H1 (cell line): Measurements from ENCODE around the gene EPX. TPM values are rescaled to one million over a fixed set of nuclear protein-coding genes. Genes with fewer than 3 reads are reported as not detected.

Source experiments
- BRCA1 ChIP-seq: IDR thresholded peaks from 2 replicates; pipeline ENCODE4 v1.6.1; 2012; ENCODE audit warnings: low read depth, low read length, improper control_type of control experiment
- CEBPB ChIP-seq: IDR thresholded peaks from 2 replicates; pipeline ENCODE4 v1.6.1; 2012; ENCODE audit warnings: low read depth, low read length
- CHD2 ChIP-seq: IDR thresholded peaks from 2 replicates; pipeline ENCODE4 v1.6.1; 2012; ENCODE audit warnings: low read length, improper control_type of control experiment
- EGR1 ChIP-seq: IDR thresholded peaks from 2 replicates; pipeline ENCODE4 v1.6.1; 2011; ENCODE audit warnings: low read depth, low read length, borderline replicate concordance
- EZH2 ChIP-seq: fragments of 200-600 bp; sonication (generic); IDR thresholded peaks from 2 replicates; pipeline ENCODE4 v1.7.1; 2012; ENCODE audit warnings: low read depth, mild to moderate bottlenecking, moderate library complexity, low read length, inconsistent platforms; ENCODE audit not compliant: severe bottlenecking
- FOSL1 ChIP-seq: IDR thresholded peaks from 2 replicates; pipeline ENCODE4 v1.6.1; 2011; ENCODE audit warnings: mild to moderate bottlenecking, low read depth, low read length, moderate library complexity; ENCODE audit not compliant: insufficient read depth
- HDAC2 ChIP-seq, 2 experiments: fragments of 300-600 bp in 1 of 2; sonication (generic) in 1 of 2; IDR thresholded peaks; 2 replicates each; pipeline ENCODE4 v1.6.1; 2011 to 2012; ENCODE audit warnings: low read depth in 2 of 2, low read length in 2 of 2, mild to moderate bottlenecking in 2 of 2, moderate library complexity in 2 of 2, borderline replicate concordance in 1 of 2, inconsistent platforms in 1 of 2
- KDM1A ChIP-seq: fragments of 200-600, 300-600 bp; sonication (generic); IDR thresholded peaks from 2 replicates; pipeline ENCODE4 v1.7.1; 2016; ENCODE audit warnings: mild to moderate bottlenecking, low read length, borderline replicate concordance
- KDM4A ChIP-seq: IDR thresholded peaks from one replicate; pipeline ENCODE4 v1.7.1; 2012; ENCODE audit warnings: low read depth, mild to moderate bottlenecking, moderate library complexity, low read length, inconsistent platforms; ENCODE audit not compliant: severe bottlenecking
- MAFK ChIP-seq: IDR thresholded peaks from 2 replicates; pipeline ENCODE4 v1.6.1; 2012; ENCODE audit warnings: low read depth, mild to moderate bottlenecking, improper control_type of control experiment, low read length
- NRF1 ChIP-seq: IDR thresholded peaks from 2 replicates; pipeline ENCODE4 v1.6.1; 2011; ENCODE audit warnings: mild to moderate bottlenecking, low read depth, low read length, improper control_type of control experiment
- POU5F1 ChIP-seq: IDR thresholded peaks from 2 replicates; pipeline ENCODE4 v1.6.1; 2011; ENCODE audit warnings: low read depth, mild to moderate bottlenecking, low read length, moderate library complexity
- RBBP5 ChIP-seq: IDR thresholded peaks from 2 replicates; pipeline ENCODE4 v1.7.1; 2012; ENCODE audit warnings: low read depth, mild to moderate bottlenecking, inconsistent platforms, low read length, moderate library complexity, borderline replicate concordance
- RFX5 ChIP-seq: IDR thresholded peaks from 2 replicates; pipeline ENCODE4 v1.6.1; 2011; ENCODE audit warnings: low read depth, low read length, improper control_type of control experiment, borderline replicate concordance
- RNF2 ChIP-seq: fragments of 200-900, 300-1000 bp; sonication (generic); IDR thresholded peaks from 2 replicates; pipeline ENCODE4 v1.7.1; 2016; ENCODE audit warnings: borderline replicate concordance, low read depth, mild to moderate bottlenecking, antibody characterized with exemption, low read length; ENCODE audit not compliant: poor library complexity, severe bottlenecking; ENCODE audit errors: missing control alignments
- RXRA ChIP-seq: IDR thresholded peaks from 2 replicates; pipeline ENCODE4 v1.6.1; 2011; ENCODE audit warnings: low read depth, mild to moderate bottlenecking, low read length, moderate library complexity; ENCODE audit not compliant: insufficient read depth
- SIRT6 ChIP-seq: IDR thresholded peaks from one replicate; pipeline ENCODE4 v1.7.1; 2012; ENCODE audit warnings: low read length, inconsistent platforms
- SRF ChIP-seq: IDR thresholded peaks from 2 replicates; pipeline ENCODE4 v1.6.1; 2011; ENCODE audit warnings: mild to moderate bottlenecking, low read depth, low read length, moderate library complexity
- SUZ12 ChIP-seq: fragments of 200-600 bp; sonication (generic); IDR thresholded peaks from 2 replicates; pipeline ENCODE4 v1.6.1; 2012; ENCODE audit warnings: mild to moderate bottlenecking, inconsistent platforms, low read length, moderate library complexity, mixed read lengths
- TAF1 ChIP-seq: IDR thresholded peaks from 2 replicates; pipeline ENCODE4 v1.6.1; 2011; ENCODE audit warnings: mild to moderate bottlenecking, low read depth, low read length
- TEAD4 ChIP-seq: IDR thresholded peaks from 2 replicates; pipeline ENCODE4 v1.6.1; 2012; ENCODE audit warnings: low read depth, low read length, inconsistent platforms, mixed read lengths
- polyA plus RNA-seq, 7 experiments: library from polyadenylated mRNA; depleted of rRNA in 3 of 7; stranded (reverse) in 5 of 7; unstranded in 2 of 7; fragments of >200 nt in 5 of 7; fragments of 200-250 nt in 2 of 7; gene quantifications; 1 replicate in 5 of 7; 2 replicates in 1 of 7; 4 replicates in 1 of 7; pipeline versions ENCODE4 v1.2.1 to v1.2.3, GENCODE V29; 2011 to 2013; ENCODE audit warnings: missing spikeins in 2 of 7, mixed read lengths in 2 of 7
- total RNA-seq: library from RNA; stranded (reverse); fragmentation: NEBNext Ultra II Directional; extraction: Animal tissue kit (Norgen Biotek cat#: 25700); gene quantifications from 2 replicates; pipeline ENCODE4 v1.2.1, GENCODE V29; 2021
- TF ChIP-seq, protein P1 (sequence below): IDR thresholded peaks from 2 replicates; pipeline ENCODE4 v1.6.1; 2012; ENCODE audit warnings: inconsistent platforms

EPX gene
- total and polyA plus RNA-seq, 2 of the 8 experiments (the other 6 are each of a cell fraction or from before 2014, with no cell fraction given): not detected

DNA sequence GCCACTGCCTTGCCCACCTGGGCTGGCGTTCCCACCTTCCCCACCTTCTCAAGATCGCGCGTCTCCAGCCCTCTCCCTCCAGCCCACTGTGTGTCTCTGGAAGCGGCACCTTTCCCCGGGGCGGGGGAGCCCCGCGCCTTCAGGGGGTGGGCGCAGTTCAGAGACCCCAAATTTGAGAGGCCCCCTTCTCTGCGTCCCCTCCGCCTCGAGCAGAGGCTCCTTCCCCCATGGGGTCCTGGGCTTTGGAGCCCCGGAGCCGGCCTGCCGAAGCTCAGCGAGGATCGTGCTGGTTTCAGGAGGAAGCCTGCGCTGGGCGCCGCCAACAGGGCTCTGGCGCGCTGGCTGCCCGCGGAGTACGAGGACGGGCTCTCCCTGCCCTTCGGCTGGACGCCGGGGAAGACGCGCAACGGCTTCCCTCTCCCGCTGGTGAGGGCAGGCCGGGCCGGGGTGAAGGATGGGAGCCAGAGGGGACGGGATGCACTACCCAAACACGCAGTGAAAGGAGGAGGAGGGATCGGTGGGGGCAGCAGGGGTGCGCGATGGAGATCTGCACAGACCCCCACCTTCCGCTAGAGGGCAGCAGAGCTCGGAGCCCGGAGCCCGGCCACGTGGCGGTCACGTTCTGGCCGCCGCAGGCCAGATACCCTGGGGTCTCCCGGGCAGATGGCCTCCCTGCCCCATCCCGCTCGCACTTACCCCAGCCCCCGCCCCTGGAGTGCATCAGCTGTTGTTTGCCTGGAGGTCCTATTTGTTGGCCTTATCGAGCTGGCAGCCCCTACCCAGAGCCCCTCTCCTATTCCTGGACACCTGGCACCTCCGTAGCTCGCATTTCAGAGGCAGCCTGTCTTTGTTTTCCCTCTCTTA is 57.0 kb downstream of the EPX start (continued):
- no peak for TF ChIP-seq SRF
- TF ChIP-seq EZH2: peak; percentile 74
- no peak for TF ChIP-seq RFX5
- TF ChIP-seq CHD2: no peak
- no peak for TF ChIP-seq POU5F1
- TF ChIP-seq RBBP5: peak; percentile 44; the same call in 1 of the 2 replicates
- no peak for TF ChIP-seq RXRA
- TF ChIP-seq EGR1: 0 out of 2 replicates have a peak, but pooled peaks have one; percentile 47
- TF ChIP-seq CEBPB: no peak
- TF ChIP-seq, protein P1, sequence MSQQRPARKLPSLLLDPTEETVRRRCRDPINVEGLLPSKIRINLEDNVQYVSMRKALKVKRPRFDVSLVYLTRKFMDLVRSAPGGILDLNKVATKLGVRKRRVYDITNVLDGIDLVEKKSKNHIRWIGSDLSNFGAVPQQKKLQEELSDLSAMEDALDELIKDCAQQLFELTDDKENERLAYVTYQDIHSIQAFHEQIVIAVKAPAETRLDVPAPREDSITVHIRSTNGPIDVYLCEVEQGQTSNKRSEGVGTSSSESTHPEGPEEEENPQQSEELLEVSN: peak; percentile 99
- no peak for TF ChIP-seq TAF1
- peak; percentile 41; the same call in 1 of the 2 replicates for TF ChIP-seq KDM1A
- TF ChIP-seq SUZ12: peak; percentile 67; the same call in 1 of the 2 replicates
- no peak for TF ChIP-seq MAFK
- no peak for TF ChIP-seq BRCA1
- TF ChIP-seq NRF1: no peak
- peak; percentile 53 for TF ChIP-seq RNF2
- TF ChIP-seq KDM4A: peak; percentile 100
- TF ChIP-seq FOSL1: no peak
- TF ChIP-seq TEAD4: 0 out of 2 replicates have a peak, but pooled peaks have one; percentile 45
- TF ChIP-seq SIRT6: no peak
- no peak; a peak in 1 of 4 replicates for TF ChIP-seq HDAC2 (IDR thresholded peaks at IDR 0.05; ENCODE audit: borderline replicate concordance in 1 of 2, low read depth in 2 of 2, low read length in 2 of 2)
